DOHH2 (cell line): ENCODE measurements around the gene NKG7.

Experiments used
- CTCF ChIP-seq: fragments of 200-600 bp; sonication (generic); IDR thresholded peaks from one replicate; pipeline ENCODE4 v1.5.1; 2014; ENCODE audit warnings: antibody characterized with exemption, mild to moderate bottlenecking, low read depth, low read length; ENCODE audit not compliant: poor library complexity, severe bottlenecking
- EZH2phosphoT487 ChIP-seq: fragments of 200-600 bp; sonication (generic); IDR thresholded peaks from 2 replicates; pipeline ENCODE4 v1.6.1; 2017; ENCODE audit warnings: borderline replicate concordance, mild to moderate bottlenecking, antibody characterized with exemption, low read length, moderate library complexity, mixed read lengths

GRCh38 chr19:51387924-51388389, 15.5 kb upstream of the NKG7 start, which contains the start of gene LIM2:
- no peak for TF ChIP-seq CTCF
- TF ChIP-seq EZH2phosphoT487: no peak
